ENCODE measurements around the gene ZGPAT.

ZGPAT gene

GRCh38 chr20:63697868-63698545 is 9.8 kb upstream of the ZGPAT start:
- DNase-seq (ENCODE audit: low read depth), result no peak
- no peak for TF ChIP-seq CTCF (IDR thresholded peaks at IDR 0.05; ENCODE audit: insufficient read depth, low read depth, low read length, missing control alignments)
- H3K4me3 ChIP-seq (ENCODE audit: low read depth, low read length), result no peak overlapping the region

- H3K4me3 ChIP-seq (ENCODE audit: low read depth, low read length), result no peak overlapping the region; the same call in 1 of the 2 replicates
- peak; percentile 77 for DNase-seq (ENCODE audit: low read depth)
- no peak for TF ChIP-seq CTCF (IDR thresholded peaks at IDR 0.05; ENCODE audit: insufficient read depth, low read depth, low read length, missing control alignments)
Measured at GRCh38 chr20:63698739-63699465, 8.9 kb upstream of the ZGPAT start.

- no peak for DNase-seq (ENCODE audit: low read depth)
- no peak for TF ChIP-seq CTCF (IDR thresholded peaks at IDR 0.05; ENCODE audit: insufficient read depth, low read depth, low read length, missing control alignments)
- H3K4me3 ChIP-seq (ENCODE audit: low read depth, low read length), result no peak overlapping the region
Measured at GRCh38 chr20:63699466-63700198, 8.2 kb upstream of the ZGPAT start.

GRCh38 chr20:63700199-63701050 is 7.4 kb upstream of the ZGPAT start:
- H3K4me3 ChIP-seq (ENCODE audit: low read depth, low read length), result no peak overlapping the region
- no peak for DNase-seq (ENCODE audit: low read depth)
- no peak for TF ChIP-seq CTCF (IDR thresholded peaks at IDR 0.05; ENCODE audit: insufficient read depth, low read depth, low read length, missing control alignments)

GRCh38 chr20:63701051-63701328 is 6.8 kb upstream of the ZGPAT start:
- no peak for TF ChIP-seq CTCF (IDR thresholded peaks at IDR 0.05; ENCODE audit: insufficient read depth, low read depth, low read length, missing control alignments)
- DNase-seq (ENCODE audit: low read depth), result no peak
- H3K4me3 ChIP-seq (ENCODE audit: low read depth, low read length), result no peak overlapping the region

GRCh38 chr20:63701329-63702035 is 6.4 kb upstream of the ZGPAT start:
- no peak for DNase-seq (ENCODE audit: low read depth)
- TF ChIP-seq CTCF (IDR thresholded peaks at IDR 0.05; ENCODE audit: insufficient read depth, low read depth, low read length, missing control alignments), result no peak
- H3K4me3 ChIP-seq (ENCODE audit: low read depth, low read length), result no peak overlapping the region
